ENCODE measurements around the gene ZNF766. TPM values are rescaled to one million over a fixed set of nuclear protein-coding genes. Genes with fewer than 3 reads are reported as not detected.

The ZNF766 gene
- total RNA-seq, 1 experiment from 2014 or later = 6.8 TPM

- no peak for DNase-seq (ENCODE audit: low spot score)
- in situ Hi-C loops (cut with HindIII; ENCODE audit: low sequenced_read_pairs) = no loop called here
These were observed 75.8 kb downstream of the ZNF766 start for GRCh38 chr19:52345162-52345561.

Other genes with a start within 250 kb of the ZNF766 start
- gene ZNF614, start 241.2 kb upstream of the ZNF766 start, total RNA-seq (2014; rRNA removed; shearing (Covaris generic)) = 7.3 and 20.3 TPM in 2 replicates
- 6.5 and 14.4 TPM in 2 replicates for gene ZNF432, start 220.7 kb upstream of the ZNF766 start, total RNA-seq (2014; rRNA removed; shearing (Covaris generic))
- gene ZNF841, start 173.8 kb upstream of the ZNF766 start, total RNA-seq (2014; rRNA removed; shearing (Covaris generic)) = 1.8 and 2.2 TPM in 2 replicates
- 6.3 and 8.6 TPM in 2 replicates for gene ZNF616, start 129.6 kb upstream of the ZNF766 start, total RNA-seq (2014; rRNA removed; shearing (Covaris generic))
- gene ZNF836, start 98.0 kb upstream of the ZNF766 start, total RNA-seq (2014; rRNA removed; shearing (Covaris generic)) = 0.49 and 3.1 TPM in 2 replicates
- 226 and 269 TPM in 2 replicates for gene PPP2R1A, start 79.5 kb upstream of the ZNF766 start, total RNA-seq (2014; rRNA removed; shearing (Covaris generic))
- 4.9 and 9.1 TPM in 2 replicates for gene ZNF480, start 27.6 kb downstream of the ZNF766 start, total RNA-seq (2014; rRNA removed; shearing (Covaris generic))
- gene ZNF610, start 66.7 kb downstream of the ZNF766 start, total RNA-seq (2014; rRNA removed; shearing (Covaris generic)) = 0.47 TPM in 1 of 2 replicates, not detected in the other
- not detected in 2 replicates for gene ZNF880, start 100.3 kb downstream of the ZNF766 start, total RNA-seq (2014; rRNA removed; shearing (Covaris generic))
- gene ZNF528, start 128.3 kb downstream of the ZNF766 start, total RNA-seq (2014; rRNA removed; shearing (Covaris generic)) = not detected in 2 replicates
- not detected in 2 replicates for gene ZNF534, start 159.6 kb downstream of the ZNF766 start, total RNA-seq (2014; rRNA removed; shearing (Covaris generic))
- gene ZNF578, start 184.0 kb downstream of the ZNF766 start, total RNA-seq (2014; rRNA removed; shearing (Covaris generic)) = not detected in 2 replicates

Data from G401 (cell line).